ENCODE measurements around the gene CD276. TPM values are rescaled to one million over a fixed set of nuclear protein-coding genes. Genes with fewer than 3 reads are reported as not detected.

Gene CD276
- polyA plus RNA-seq, 1 donor from 2014 or later, result 70.4 TPM

- Histone ChIP-seq H3K9ac (ENCODE audit: low read length) (no peak overlapping the region), H3K27ac (ENCODE audit: low read length) (no peak overlapping the region)
Measured at GRCh38 chr15:73746883-73747282, 62.7 kb downstream of the CD276 start.

GRCh38 chr15:73747847-73748590 is 63.8 kb downstream of the CD276 start:
- H3K9me2 ChIP-seq (ENCODE audit: insufficient read depth, low read length), result no peaks in the 10 kb centered on the region
- no peaks in the 10 kb centered on the region for H3F3A ChIP-seq (ENCODE audit: insufficient read depth, low read length, poor library complexity, severe bottlenecking)
- H2AFZ ChIP-seq (ENCODE audit: low read depth, low read length), result no peak overlapping the region
- H3K36me3 ChIP-seq (ENCODE audit: insufficient read depth, low read length), result no peaks in the 10 kb centered on the region
- no peaks in the 10 kb centered on the region for H3K9me3 ChIP-seq (ENCODE audit: low read length)
- H3K27ac ChIP-seq (ENCODE audit: low read length), result no peak overlapping the region
- H3K4me3 ChIP-seq (ENCODE audit: low read length), result no peak overlapping the region
- H3K79me2 ChIP-seq (replicated peaks; ENCODE audit: insufficient read depth, low read length), result no peaks in the 10 kb centered on the region
- no peaks in the 10 kb centered on the region for H4K20me1 ChIP-seq (ENCODE audit: insufficient read depth)
- H3K4me2 ChIP-seq (ENCODE audit: low read length), result no peak overlapping the region
- peaks cover 7% of the 10 kb centered on the region for H3K27me3 ChIP-seq (ENCODE audit: insufficient read depth, low read depth, low read length)
- no peak overlapping the region for H3K9ac ChIP-seq (ENCODE audit: low read length)
- no peak for TF ChIP-seq MXI1 (conservative IDR thresholded peaks at IDR 0.05; ENCODE audit: poor library complexity, severe bottlenecking)
- TF ChIP-seq, protein P1, sequence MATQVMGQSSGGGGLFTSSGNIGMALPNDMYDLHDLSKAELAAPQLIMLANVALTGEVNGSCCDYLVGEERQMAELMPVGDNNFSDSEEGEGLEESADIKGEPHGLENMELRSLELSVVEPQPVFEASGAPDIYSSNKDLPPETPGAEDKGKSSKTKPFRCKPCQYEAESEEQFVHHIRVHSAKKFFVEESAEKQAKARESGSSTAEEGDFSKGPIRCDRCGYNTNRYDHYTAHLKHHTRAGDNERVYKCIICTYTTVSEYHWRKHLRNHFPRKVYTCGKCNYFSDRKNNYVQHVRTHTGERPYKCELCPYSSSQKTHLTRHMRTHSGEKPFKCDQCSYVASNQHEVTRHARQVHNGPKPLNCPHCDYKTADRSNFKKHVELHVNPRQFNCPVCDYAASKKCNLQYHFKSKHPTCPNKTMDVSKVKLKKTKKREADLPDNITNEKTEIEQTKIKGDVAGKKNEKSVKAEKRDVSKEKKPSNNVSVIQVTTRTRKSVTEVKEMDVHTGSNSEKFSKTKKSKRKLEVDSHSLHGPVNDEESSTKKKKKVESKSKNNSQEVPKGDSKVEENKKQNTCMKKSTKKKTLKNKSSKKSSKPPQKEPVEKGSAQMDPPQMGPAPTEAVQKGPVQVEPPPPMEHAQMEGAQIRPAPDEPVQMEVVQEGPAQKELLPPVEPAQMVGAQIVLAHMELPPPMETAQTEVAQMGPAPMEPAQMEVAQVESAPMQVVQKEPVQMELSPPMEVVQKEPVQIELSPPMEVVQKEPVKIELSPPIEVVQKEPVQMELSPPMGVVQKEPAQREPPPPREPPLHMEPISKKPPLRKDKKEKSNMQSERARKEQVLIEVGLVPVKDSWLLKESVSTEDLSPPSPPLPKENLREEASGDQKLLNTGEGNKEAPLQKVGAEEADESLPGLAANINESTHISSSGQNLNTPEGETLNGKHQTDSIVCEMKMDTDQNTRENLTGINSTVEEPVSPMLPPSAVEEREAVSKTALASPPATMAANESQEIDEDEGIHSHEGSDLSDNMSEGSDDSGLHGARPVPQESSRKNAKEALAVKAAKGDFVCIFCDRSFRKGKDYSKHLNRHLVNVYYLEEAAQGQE (IDR thresholded peaks at IDR 0.05; ENCODE audit: borderline replicate concordance), result no peak
- no peak for TF ChIP-seq RAD21 (conservative IDR thresholded peaks at IDR 0.05)
- no peak for TF ChIP-seq EP300 (conservative IDR thresholded peaks at IDR 0.05; ENCODE audit: poor library complexity, severe bottlenecking)
- TF ChIP-seq SMC3 (conservative IDR thresholded peaks at IDR 0.05; ENCODE audit: poor library complexity), result no peak
- no peak for TF ChIP-seq TAF1 (IDR thresholded peaks at IDR 0.05; ENCODE audit: low read depth)
- no peak for TF ChIP-seq POLR2AphosphoS5 (IDR thresholded peaks at IDR 0.05)

More at GRCh38 chr15:73746883-73747282, 62.7 kb downstream of the CD276 start:
- Histone ChIP-seq H4K20me1 (ENCODE audit: insufficient read depth) (no peaks in the 10 kb centered on the region), H3F3A (ENCODE audit: insufficient read depth, low read length, poor library complexity, severe bottlenecking) (no peaks in the 10 kb centered on the region), H3K79me2 (replicated peaks; ENCODE audit: insufficient read depth, low read length) (no peaks in the 10 kb centered on the region), H3K4me3 (ENCODE audit: low read length) (no peak overlapping the region), H3K27me3 (ENCODE audit: insufficient read depth, low read depth, low read length) (peaks cover under 1% of the 10 kb centered on the region), H3K36me3 (ENCODE audit: insufficient read depth, low read length) (no peaks in the 10 kb centered on the region), H3K4me2 (ENCODE audit: low read length) (no peak overlapping the region), H2AFZ (ENCODE audit: low read depth, low read length) (no peak overlapping the region), H3K9me3 (ENCODE audit: low read length) (no peaks in the 10 kb centered on the region), H3K9me2 (ENCODE audit: insufficient read depth, low read length) (no peaks in the 10 kb centered on the region)
- TF ChIP-seq SMC3 (conservative IDR thresholded peaks at IDR 0.05; ENCODE audit: poor library complexity) (no peak), EZH2 (IDR thresholded peaks at IDR 0.05; ENCODE audit: borderline replicate concordance, insufficient read depth, low read length, poor library complexity, severe bottlenecking) (no peak), EP300 (conservative IDR thresholded peaks at IDR 0.05; ENCODE audit: poor library complexity, severe bottlenecking) (no peak), POLR2AphosphoS5 (IDR thresholded peaks at IDR 0.05) (no peak), RAD21 (conservative IDR thresholded peaks at IDR 0.05) (no peak), TAF1 (IDR thresholded peaks at IDR 0.05; ENCODE audit: low read depth) (no peak), MXI1 (conservative IDR thresholded peaks at IDR 0.05; ENCODE audit: poor library complexity, severe bottlenecking) (no peak)
- TF ChIP-seq, protein P1 (IDR thresholded peaks at IDR 0.05; ENCODE audit: borderline replicate concordance), result no peak
- TF ChIP-seq, protein P2, sequence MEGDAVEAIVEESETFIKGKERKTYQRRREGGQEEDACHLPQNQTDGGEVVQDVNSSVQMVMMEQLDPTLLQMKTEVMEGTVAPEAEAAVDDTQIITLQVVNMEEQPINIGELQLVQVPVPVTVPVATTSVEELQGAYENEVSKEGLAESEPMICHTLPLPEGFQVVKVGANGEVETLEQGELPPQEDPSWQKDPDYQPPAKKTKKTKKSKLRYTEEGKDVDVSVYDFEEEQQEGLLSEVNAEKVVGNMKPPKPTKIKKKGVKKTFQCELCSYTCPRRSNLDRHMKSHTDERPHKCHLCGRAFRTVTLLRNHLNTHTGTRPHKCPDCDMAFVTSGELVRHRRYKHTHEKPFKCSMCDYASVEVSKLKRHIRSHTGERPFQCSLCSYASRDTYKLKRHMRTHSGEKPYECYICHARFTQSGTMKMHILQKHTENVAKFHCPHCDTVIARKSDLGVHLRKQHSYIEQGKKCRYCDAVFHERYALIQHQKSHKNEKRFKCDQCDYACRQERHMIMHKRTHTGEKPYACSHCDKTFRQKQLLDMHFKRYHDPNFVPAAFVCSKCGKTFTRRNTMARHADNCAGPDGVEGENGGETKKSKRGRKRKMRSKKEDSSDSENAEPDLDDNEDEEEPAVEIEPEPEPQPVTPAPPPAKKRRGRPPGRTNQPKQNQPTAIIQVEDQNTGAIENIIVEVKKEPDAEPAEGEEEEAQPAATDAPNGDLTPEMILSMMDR (IDR thresholded peaks at IDR 0.05; ENCODE audit: poor library complexity, severe bottlenecking), result no peak
